Thymus (tissue), 11 donors: ENCODE results near the gene SNX30. TPM values are rescaled to one million over a fixed set of nuclear protein-coding genes. Genes with fewer than 3 reads are reported as not detected.

Source experiments
- DNase-seq, 9 donors: peaks; one replicate each; pipeline ENCODE4 v3.0.0-alpha.2; 2013; ENCODE audit warnings: low spot score in 9 of 9, low read depth in 6 of 9, missing footprints in 1 of 9
- H3K27ac ChIP-seq, 2 donors: one replicate each; pipeline ENCODE4 v1.5.1; 2013; ENCODE audit warnings: control low read depth in 1 of 2, low read depth in 1 of 2, low read length in 1 of 2, mild to moderate bottlenecking in 1 of 2, moderate library complexity in 1 of 2
- H3K27me3 ChIP-seq, 2 donors: one replicate each; pipeline ENCODE4 v1.5.1; 2013; ENCODE audit warnings: low read length in 1 of 2; ENCODE audit not compliant: control insufficient read depth in 2 of 2, insufficient read depth in 1 of 2
- H3K36me3 ChIP-seq, 2 donors: one replicate each; pipeline ENCODE4 v1.5.1; 2013; ENCODE audit warnings: low read length in 1 of 2, mild to moderate bottlenecking in 1 of 2, moderate library complexity in 1 of 2; ENCODE audit not compliant: control insufficient read depth in 2 of 2, insufficient read depth in 2 of 2
- H3K4me1 ChIP-seq, 2 donors: one replicate each; pipeline ENCODE4 v1.5.1; 2013; ENCODE audit warnings: low read length in 2 of 2; ENCODE audit not compliant: control insufficient read depth in 2 of 2, insufficient read depth in 2 of 2
- H3K4me3 ChIP-seq, 2 donors: one replicate each; pipeline ENCODE4 v1.5.1; 2013; ENCODE audit warnings: low read length in 2 of 2, control low read depth in 1 of 2, mild to moderate bottlenecking in 1 of 2
- H3K9me3 ChIP-seq, 2 donors: one replicate each; pipeline ENCODE4 v1.5.1; 2013; ENCODE audit warnings: low read length in 1 of 2, mild to moderate bottlenecking in 1 of 2; ENCODE audit not compliant: control insufficient read depth in 2 of 2, insufficient read depth in 1 of 2
- WGBS: extraction: QIAGEN DNeasy Blood & Tissue Kit; methylation state at CpG from one replicate; pipeline ENCODE4 v1.1.7; 2013; 5-methylcytosine and 5-hydroxymethylcytosine counted together
- polyA plus RNA-seq: library from polyadenylated mRNA; stranded (reverse); fragments of 200-250 nt; gene quantifications from one replicate; pipeline ENCODE4 v1.2.3, GENCODE V29; 2013
- total RNA-seq: library from RNA; stranded (reverse); fragments of 120-200 nt; gene quantifications from one replicate; pipeline ENCODE4 v1.2.4, GENCODE V29; 2013
- donor health status: healthy.

The SNX30 gene
- total and polyA plus RNA-seq, 2 donors, result 4.2 to 4.8 TPM

DNA sequence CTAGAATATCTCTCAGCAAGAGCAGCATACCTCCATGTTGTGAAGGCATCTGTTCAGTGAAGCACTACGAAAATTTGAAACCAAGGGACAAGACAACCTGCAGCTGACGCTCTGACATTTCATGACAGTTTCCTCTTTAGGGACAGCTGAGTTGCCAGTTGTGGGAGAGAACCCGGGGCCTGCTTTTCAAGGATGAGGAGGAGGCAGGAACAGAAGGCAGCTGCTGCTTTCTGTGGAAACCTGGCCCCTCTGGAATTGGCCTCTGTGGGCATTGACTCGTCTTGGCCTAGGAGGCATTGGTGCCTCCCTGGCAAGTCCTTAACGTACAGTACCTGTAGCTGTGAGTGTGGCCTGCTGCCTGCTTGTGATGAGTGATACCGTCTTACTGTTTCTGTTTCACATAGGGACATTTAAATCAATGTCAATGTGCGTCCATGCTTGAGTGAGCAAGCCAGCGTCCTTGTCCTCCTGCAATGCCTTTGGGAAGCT lies 118.5 kb downstream of the SNX30 start:
- H3K9me3 ChIP-seq, result no peaks in the 10 kb centered on the region
- 86% methylated on average over 8 of the region's 8 CpGs for WGBS
- peak overlapping the region in 1 of 2 donors; percentile 50 for H3K27ac ChIP-seq
- H3K4me3 ChIP-seq, result no peak overlapping the region
- DNase-seq, result no peak
- peaks cover 0 to 2% of the 10 kb centered on the region in 2 donors for H3K36me3 ChIP-seq
- H3K27me3 ChIP-seq, result no peaks in the 10 kb centered on the region
- H3K4me1 ChIP-seq, result peaks cover 0 to 15% of the 10 kb centered on the region in 2 donors

DNA sequence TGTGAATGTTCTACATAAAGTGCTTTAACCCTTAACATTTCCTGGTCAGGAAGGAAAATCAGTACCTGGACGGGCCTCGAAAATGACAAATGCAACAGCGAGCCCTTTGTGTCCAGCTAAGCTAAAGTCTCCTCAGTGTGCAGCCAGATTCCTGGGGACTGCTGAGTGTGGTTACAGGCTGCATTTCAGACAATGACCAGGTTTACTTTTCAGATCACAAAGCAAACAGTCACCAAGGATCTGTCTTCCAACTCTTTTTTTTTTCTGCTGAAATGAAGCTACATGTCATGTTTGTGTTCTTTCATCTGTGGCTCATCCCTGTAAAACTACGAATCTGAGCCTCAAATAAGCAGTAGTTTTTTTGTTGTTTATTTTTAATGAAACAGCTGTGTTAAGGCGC lies 119.4 kb downstream of the SNX30 start:
- DNase-seq, result no peak
- Histone ChIP-seq H3K4me1 (peaks cover 0 to 11% of the 10 kb centered on the region in 2 donors), H3K4me3 (no peak overlapping the region), H3K27ac (peak overlapping the region in 1 of 2 donors; percentile 65), H3K27me3 (no peaks in the 10 kb centered on the region), H3K36me3 (no peaks in the 10 kb centered on the region), H3K9me3 (no peaks in the 10 kb centered on the region)
- 96% methylated on average over 5 of the region's 5 CpGs for WGBS

DNA sequence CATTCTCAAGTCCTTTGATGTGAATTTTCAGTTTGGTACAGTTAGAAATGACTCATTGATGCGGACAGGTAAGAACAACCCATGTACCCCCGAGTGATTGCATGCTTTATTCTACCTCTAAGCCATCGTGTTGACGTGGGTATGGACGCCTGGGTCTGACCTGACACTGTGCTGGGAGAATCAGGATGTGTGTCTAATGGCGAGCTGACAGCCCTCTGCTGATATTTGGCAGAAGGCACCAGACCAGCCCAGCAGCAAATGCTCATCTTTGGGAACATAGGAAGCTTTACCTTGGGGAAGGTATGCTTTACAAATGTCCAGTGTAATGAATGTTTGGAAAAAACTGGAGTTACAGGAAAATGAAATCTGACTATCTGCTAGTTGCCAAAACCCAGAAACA lies 120.0 kb downstream of the SNX30 start:
- 98% methylated on average over 6 of the region's 6 CpGs for WGBS
- Histone ChIP-seq H3K4me3 (no peak overlapping the region), H3K9me3 (no peaks in the 10 kb centered on the region), H3K27me3 (no peaks in the 10 kb centered on the region), H3K27ac (peak overlapping the region in 1 of 2 donors; percentile 65), H3K36me3 (no peaks in the 10 kb centered on the region), H3K4me1 (peaks cover 0 to 11% of the 10 kb centered on the region in 2 donors)
- DNase-seq, result no peak

- no peak overlapping the region for H3K4me3 ChIP-seq
- no peaks in the 10 kb centered on the region for H3K27me3 ChIP-seq
- DNase-seq, result no peak
- H3K27ac ChIP-seq, result no peak overlapping the region
- H3K36me3 ChIP-seq, result no peaks in the 10 kb centered on the region
- whole genome bisulfite sequencing, result 70% methylated on average over 4 of the region's 4 CpGs
- H3K4me1 ChIP-seq, result peaks cover 0 to 11% of the 10 kb centered on the region in 2 donors
- H3K9me3 ChIP-seq, result no peaks in the 10 kb centered on the region
Observed at GRCh38 chr9:112872019-112872418, 121.5 kb downstream of the SNX30 start.

GRCh38 chr9:112873773-112874405 lies 123.3 kb downstream of the SNX30 start:
- no peaks in the 10 kb centered on the region for H3K36me3 ChIP-seq
- H3K9me3 ChIP-seq, result no peaks in the 10 kb centered on the region
- no peak overlapping the region for H3K27ac ChIP-seq
- no peak overlapping the region for H3K4me3 ChIP-seq
- H3K27me3 ChIP-seq, result no peaks in the 10 kb centered on the region
- WGBS, result 99% methylated on average over 4 of the region's 4 CpGs
- no peak for DNase-seq
- peaks cover 0 to 8% of the 10 kb centered on the region in 2 donors for H3K4me1 ChIP-seq

DNA sequence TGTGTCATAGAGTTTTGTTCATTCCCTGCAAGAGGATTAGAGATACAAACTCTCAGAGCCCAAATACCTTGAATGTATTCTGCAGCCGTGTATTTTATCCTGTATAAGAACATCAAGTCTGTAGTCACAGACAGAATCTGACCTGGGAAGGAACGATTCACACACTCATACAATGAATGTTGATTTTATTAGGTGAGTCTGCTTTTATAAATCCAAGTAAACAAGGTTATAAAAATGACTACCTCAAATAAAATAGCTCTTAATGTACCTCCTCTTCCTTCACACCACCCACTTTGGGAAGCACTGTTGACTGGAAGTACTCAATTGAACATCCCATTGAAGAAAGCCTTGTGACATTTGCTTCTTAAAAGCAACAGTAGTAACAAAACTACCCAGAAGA lies 128.2 kb downstream of the SNX30 start:
- H3K4me1 ChIP-seq, result no peaks in the 10 kb centered on the region
- no peak for DNase-seq
- no peak overlapping the region for H3K27ac ChIP-seq
- no peaks in the 10 kb centered on the region for H3K9me3 ChIP-seq
- peaks cover 0 to 2% of the 10 kb centered on the region in 2 donors for H3K36me3 ChIP-seq
- 98% methylated on average over 2 of the region's 2 CpGs for WGBS
- no peaks in the 10 kb centered on the region for H3K27me3 ChIP-seq
- no peak overlapping the region for H3K4me3 ChIP-seq

GRCh38 chr9:112880650-112881049 lies 130.1 kb downstream of the SNX30 start:
- Histone ChIP-seq H3K4me3 (no peak overlapping the region), H3K27me3 (no peaks in the 10 kb centered on the region), H3K9me3 (no peaks in the 10 kb centered on the region), H3K4me1 (no peaks in the 10 kb centered on the region), H3K27ac (no peak overlapping the region), H3K36me3 (peaks cover 0 to 2% of the 10 kb centered on the region in 2 donors)
- 97% methylated on average over 1 of the region's 1 CpG for WGBS
- no peak for DNase-seq

- 96% methylated on average over 7 of the region's 7 CpGs for WGBS
- Histone ChIP-seq H3K36me3 (peaks cover 0 to 2% of the 10 kb centered on the region in 2 donors), H3K9me3 (no peaks in the 10 kb centered on the region), H3K4me1 (no peaks in the 10 kb centered on the region), H3K4me3 (no peak overlapping the region), H3K27me3 (no peaks in the 10 kb centered on the region), H3K27ac (no peak overlapping the region)
- DNase-seq, result no peak
Observed at GRCh38 chr9:112881331-112881730, 130.8 kb downstream of the SNX30 start.

DNA sequence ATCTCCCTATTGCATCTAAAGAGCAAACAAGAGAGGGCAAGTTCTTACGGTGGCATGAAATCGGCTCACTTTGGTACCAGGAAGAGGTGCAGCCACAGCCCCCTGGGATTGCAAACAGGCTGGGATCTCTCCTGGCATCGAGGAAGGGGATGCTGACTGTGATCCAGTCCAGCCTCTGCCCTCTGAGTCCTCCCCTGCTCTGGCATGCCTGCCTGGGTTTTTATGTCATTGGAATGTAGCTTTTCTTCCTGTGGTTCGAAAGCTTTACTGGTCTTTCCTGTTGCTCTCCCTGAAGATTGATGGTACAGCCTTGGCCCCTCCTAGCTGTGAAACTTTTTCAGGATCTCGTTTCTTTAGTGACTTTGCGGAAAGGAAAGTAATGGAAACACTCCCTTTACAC lies 133.5 kb downstream of the SNX30 start:
- H3K9me3 ChIP-seq, result no peaks in the 10 kb centered on the region
- WGBS, result 45% methylated on average over 6 of the region's 6 CpGs
- H3K36me3 ChIP-seq, result peaks cover 0 to 2% of the 10 kb centered on the region in 2 donors
- H3K4me1 ChIP-seq, result no peaks in the 10 kb centered on the region
- H3K27me3 ChIP-seq, result peaks cover 0 to 2% of the 10 kb centered on the region in 2 donors
- no peak overlapping the region for H3K4me3 ChIP-seq
- no peak overlapping the region for H3K27ac ChIP-seq
- DNase-seq, result no peak
